Muscle of arm (tissue), 12 donors: Measurements from ENCODE around the gene ROR1. TPM values are rescaled to one million over a fixed set of nuclear protein-coding genes. Genes with fewer than 3 reads are reported as not detected.

ENCODE experiments used
- DNase-seq: peaks from one replicate; pipeline ENCODE4 v3.0.0-alpha.2; 2013
- polyA plus RNA-seq, 12 donors: library from polyadenylated mRNA; unstranded; fragments of 120-200 nt; gene quantifications; one replicate each; pipeline ENCODE4 v1.2.1, GENCODE V29; 2013; ENCODE audit not compliant: insufficient read length in 12 of 12

The ROR1 gene
- polyA plus RNA-seq, 12 donors: 9.0 to 21.4 (median 11.9) TPM; not detected in 1

DNA sequence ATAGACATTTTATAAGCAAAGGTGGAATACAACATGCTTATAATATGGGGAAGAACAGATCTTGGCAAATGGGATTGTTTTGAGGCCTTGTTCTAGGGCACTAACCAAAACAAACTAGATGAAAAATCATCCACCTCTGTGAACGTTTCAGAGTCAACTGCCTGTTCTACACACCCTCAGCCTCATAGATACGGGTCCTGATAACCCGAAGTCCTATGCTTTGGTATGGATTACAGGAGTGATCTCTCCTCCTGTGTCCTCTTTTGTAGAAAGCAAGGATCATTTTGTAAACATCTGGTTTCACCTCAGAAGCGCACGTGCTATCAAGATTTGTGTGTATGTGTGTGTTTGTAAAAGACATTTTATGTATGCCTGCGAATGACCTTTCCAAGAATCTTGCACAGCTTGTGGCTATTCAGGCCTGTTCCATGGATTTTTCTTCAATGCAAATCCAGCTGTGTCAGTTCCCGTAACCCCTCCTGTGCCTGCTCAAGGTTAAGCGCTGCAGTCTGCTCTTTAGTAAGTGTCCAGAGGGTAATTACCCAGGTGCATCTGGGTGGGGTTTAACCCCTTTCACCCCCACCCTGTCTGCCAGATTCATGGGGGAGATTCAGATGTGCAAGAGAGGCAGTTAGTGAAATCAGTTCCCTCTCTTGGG, 132.4 kb downstream of the ROR1 start:
- no peak for DNase-seq

DNA sequence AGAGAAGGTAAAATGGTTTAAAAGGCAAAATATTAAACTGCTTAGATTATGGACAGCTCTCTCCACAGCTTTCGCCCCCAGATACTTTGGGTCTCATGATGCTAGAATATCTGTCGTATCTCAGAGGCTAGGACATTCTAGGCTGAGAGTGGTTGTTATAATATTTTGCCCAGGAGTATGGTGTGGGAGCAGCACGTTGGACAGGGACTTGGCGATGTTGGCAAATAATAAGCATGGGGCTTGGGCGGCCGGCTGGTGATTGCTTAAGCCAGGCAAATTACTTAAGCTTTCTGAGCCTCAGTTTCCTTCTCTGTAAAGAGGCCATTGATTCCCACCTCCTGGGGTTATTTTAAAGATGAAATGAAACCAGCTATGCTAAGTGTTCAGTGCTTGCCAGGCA, 133.2 kb downstream of the ROR1 start:
- no peak for DNase-seq

DNA sequence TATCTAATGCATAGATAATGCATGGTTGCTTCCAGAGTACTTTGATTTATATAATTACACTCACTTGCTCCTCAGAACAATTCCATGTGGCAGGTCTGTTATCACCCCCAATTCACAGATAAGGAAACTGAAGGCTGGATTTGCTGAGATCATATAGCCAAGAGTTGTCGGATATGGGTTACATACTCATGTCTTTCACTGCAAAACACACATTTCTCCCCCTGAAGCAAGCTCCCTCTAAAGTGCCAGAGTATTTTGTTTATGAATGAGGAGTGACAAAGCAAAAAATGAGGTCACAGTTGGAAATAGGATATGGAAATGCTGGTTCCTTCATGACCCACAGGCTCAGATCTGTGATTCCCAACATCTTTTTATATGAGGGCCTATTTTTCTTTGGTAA, 134.2 kb downstream of the ROR1 start:
- no peak for DNase-seq

- no peak for DNase-seq
These were observed 135.7 kb downstream of the ROR1 start for GRCh38 chr1:63909526-63909925.

DNA sequence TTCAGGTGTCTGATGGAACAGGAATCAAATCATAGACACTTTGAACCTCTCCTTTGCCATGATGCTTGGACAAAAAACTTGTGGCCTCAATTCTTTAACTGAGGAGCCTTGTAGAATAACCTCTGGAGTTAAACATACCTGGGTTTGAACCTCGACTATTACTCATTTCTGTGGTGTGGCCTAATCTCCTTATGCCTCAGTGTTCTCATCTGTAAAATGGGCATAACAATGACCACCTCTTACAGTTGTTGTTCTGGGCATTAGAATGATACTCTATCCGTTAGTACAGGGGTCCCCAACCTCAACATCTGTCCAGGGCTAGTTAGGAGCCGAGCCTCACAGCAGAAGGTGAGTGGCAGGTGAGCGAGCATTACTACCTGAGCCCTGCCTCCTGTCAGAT, 137.2 kb downstream of the ROR1 start:
- no peak for DNase-seq

DNA sequence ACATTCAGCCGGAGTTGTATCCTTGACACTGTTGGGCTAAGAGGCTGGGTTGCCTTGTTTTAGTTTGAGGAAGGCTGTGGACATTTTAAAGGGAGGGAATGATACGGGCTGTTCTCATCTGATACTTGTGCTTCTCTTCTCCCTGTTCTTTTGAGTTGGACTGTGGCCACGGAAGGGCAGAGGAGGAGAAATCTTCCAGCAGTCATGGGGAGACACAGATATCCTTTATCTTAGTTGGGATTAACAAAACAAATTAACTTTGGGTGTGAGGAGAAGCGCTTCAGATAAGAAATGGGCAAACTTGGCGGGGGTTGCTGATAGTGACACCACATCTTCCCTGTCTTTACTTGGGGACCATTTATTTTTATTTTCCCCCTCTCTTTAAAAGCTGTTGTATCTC, 138.8 kb downstream of the ROR1 start:
- DNase-seq: no peak

DNA sequence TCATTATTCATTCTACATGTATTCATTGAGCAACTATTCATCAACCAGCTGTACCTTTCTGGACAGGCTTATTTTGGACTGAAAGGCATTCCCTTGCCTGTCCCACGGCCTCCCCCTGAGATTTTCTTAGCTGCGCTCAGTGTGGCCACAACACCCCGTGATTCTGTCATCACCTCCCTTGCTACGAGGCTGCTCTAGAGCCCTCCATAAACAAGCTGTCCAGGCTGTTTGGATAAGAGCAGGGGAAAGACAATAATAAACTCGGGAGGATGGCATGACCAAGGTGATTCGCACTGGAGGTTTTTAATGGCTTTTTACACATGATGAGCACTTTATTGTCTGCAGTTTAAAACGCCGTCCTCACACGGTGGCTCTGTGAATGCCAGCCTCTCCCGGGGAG, 139.7 kb downstream of the ROR1 start:
- no peak for DNase-seq

GRCh38 chr1:63914241-63914640, 140.4 kb downstream of the ROR1 start:
- DNase-seq: no peak

DNA sequence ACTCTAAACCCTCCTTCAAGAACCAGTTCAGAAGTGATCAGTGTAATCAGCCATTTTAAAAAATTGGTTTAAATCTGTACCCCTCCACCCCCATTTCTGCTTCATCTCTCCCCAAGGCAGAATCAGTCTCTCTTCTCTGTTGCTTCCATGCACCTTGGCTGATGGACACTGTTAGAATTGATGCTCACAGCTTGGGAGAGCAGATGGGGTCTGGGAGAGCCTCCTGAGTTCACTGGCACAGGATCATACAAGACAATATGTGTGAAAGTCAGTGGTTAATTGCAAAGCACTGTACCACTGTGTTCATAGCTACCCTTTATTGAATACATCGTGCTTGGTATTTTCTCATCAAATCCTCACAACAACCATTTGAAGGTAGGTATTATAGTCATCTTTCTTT, 140.9 kb downstream of the ROR1 start:
- DNase-seq: no peak

DNA sequence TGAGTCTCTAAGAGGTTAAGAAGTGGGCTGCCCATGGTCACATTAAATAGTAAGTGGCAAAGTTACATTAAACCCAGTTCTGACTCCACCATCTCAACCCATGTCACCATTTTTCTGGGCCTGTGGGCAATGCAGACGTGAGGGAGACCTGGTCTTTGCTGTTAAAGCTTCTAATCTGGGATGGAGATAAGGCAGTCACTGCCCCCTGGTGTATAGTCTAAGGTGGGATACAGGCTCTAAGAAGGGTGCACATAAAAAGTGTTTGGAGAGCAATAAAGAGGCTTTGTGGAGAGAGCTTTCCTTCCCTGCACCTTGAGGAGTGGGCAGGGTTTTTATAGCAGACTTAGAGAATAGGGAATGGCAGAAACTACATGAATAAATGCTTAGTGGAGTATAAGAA, 141.3 kb downstream of the ROR1 start:
- DNase-seq: no peak

DNA sequence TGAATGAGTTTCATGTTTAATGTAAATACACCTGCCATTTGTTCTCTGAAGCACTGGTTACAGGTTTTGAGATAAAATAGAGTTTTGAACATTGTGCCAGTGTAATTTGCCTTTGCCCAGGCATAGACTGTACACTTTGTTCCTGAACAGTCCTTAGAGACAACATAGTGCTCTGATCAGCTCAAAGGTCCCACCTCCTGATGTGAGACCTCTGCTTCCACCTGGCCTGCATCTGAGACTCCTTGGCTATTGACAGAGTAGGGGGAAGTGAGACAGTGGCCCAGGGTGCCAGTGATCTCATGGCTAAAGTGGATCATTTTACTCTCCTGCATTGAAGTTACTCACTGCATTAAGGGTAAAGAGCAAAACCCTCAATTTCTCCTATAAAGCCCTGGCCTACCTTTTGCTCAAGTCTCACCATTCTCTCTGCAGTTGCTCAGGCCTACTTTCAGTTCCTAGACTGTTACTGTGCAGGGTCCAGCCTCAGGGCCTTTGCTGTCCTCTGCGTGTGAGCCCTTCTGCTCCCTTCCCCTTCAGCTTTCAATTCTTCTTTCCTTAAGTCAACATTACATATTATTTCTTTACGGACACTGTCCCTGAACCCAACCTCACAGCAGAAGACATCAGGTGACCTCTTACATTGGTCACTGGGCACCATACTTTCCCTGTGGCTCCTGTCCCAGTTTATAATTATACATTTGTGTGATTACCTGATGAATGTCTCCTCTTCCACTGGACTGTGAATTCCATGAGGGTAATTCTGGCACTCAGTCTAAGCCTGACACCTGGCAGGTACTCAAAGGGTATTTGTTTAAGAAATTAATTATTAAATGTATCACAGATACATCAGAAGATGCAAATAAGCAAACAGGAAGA, 142.9 kb downstream of the ROR1 start:
- DNase-seq: no peak

DNA sequence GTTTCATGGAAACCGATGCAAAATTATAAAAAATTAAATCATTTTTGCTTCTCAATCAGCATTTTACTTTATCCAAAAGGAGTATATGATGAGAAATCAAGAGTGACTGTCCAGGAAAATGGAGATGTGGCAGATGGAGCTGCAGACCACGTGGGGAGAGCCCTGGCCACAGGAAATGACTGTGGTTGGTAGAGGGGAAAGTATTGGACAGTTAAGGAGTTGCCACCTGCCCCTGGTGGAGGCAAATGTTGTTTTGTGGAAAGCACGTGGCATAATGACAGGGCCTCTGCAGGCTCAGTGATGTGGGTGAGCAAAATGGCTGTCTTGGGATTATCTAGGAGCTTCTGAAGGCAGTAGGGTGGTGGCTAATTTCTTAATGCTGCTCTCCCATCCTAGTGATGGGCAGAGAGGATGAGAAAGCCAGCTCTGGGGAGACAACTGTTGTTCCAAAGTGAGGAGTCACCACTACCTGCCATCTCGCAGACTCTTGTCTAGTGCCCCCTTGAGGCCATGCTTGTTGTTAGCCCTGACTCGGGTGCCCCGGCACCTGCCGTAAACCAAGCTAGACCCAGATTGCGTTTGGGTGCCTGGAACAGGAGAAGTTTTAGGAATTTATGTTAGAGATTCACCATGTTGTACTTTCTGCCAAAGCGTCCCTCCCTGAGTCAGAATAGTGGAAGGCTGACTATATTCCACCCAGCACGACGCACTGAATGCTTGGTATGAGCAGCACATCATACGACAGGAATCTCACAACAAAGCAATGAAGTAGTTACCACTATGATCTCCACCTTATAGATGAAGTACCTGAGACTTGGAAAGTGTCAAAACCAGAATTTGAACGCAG, 144.0 kb downstream of the ROR1 start:
- no peak for DNase-seq

DNA sequence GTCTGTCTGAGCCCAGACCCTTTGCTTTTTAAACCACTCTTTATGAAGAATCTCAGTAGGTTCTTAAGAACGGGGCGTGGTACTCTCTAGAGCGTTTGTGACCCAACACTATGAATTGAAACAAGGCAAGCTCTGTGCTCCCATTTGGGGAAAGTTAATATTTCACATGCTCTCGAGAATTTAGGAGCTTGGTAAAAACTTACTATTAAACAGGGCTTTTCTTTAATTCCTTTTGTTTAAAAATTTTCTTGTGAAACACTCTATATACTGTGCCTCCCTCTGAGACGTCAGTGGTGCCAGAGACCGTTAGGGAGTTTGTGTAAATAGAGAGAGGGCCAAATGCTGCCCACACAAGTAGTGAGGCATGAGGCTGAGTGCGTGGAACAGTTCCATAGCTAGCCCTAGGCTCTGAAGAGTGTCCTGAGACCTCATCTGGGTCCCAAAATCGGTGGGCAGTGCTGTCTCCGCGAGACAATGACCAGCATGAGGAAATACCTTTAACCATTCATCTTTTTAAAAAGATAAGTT, 144.7 kb downstream of the ROR1 start:
- DNase-seq: no peak

GRCh38 chr1:63920154-63921117, 146.6 kb downstream of the ROR1 start:
- no peak for DNase-seq

GRCh38 chr1:63921359-63921758, 147.5 kb downstream of the ROR1 start:
- DNase-seq: no peak

- DNase-seq: no peak
These were observed 148.0 kb downstream of the ROR1 start for GRCh38 chr1:63921802-63922201.

DNA sequence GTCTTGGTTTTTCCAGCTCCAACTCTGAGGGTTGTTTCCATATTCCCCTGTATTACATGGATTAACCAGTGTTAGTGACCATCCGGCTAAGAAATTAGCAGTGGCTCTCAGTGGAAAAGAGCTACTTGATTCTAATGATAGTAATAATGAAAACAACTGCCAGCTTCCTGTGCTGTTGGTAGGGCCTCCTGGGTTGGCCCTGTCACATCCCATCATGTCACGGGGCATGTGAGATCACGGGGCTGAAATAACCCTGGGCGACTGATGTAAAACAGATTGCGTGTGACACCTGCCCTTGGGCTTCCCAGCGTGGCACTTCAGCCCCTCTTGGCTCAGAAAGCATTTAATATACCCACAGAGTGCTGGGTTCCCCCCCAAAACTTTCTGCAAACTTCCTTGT, 149.0 kb downstream of the ROR1 start:
- DNase-seq: no peak

- no peak for DNase-seq
These were observed 149.5 kb downstream of the ROR1 start for GRCh38 chr1:63923302-63923701.

DNA sequence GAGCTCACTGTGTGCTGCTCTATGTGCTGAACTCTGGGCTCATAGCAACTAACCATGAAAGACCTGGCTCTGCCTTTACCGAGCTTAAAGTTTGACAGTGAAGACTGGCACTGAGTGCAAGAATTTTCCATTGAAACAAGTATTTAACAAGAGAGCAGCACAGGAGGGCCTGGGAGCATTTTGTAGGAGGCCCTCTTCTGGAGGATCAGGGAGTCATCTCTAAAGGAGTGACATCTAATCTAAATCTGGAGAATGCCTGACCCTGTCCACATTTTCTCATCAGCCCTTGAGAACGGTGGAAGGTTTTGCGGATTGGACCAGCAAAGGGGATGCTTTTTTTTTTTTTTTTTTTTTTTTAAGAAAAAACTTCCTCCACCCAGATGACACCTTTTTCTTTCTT, 150.8 kb downstream of the ROR1 start:
- DNase-seq: no peak

DNA sequence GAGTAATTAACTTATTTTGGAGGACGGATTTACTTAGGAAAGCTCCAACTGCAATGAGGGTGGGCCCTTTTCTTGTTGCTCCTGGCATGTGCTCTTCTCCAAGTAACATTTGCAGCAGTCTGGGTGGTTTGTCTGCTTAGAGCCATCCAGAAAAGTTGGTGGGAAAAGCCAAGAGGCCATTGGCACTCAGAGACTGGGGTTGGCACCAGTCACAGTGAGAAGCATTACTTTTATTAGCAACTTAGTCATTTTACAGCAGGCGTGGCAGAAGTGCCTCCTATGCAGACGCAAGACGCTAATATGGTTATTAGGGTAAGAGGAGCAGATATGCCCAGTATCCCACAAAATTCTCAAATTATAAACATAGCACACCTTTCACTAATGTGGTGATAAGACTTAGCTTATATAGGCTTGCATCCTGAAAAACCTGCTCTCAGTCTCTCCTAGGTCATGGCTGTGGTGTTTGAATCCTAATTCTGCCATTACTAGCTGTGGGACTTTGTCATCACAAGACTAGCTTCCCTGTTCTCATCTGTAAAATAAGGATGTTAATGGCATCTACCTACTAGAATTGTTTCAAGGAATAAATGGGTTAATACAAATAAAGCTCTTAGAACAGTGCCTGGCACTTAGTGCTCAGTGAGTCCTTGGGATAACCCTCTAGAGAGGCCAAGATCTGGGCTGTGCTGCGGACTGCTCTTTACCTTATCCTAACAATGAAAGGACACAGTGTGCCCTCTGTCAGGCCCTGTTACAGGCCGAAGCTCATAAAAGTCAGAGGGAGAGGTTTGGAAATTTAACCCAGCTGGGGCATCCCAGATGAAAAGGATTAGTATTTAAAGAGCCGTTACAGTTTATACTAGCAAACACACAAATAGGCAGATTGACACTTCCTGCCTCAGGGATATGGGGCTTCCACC, 154.6 kb downstream of the ROR1 start:
- DNase-seq: no peak
